ENCODE results near the gene KCTD20.
A peak's percentile ranks its signal among the peaks of the same experiment; 100 is the strongest.
"Not testable (repeated sequence)": the region's sequence is repeated elsewhere in the genome, so short reads cannot be mapped to it uniquely, and the experiment has no call there.

Gene KCTD20

GRCh38 chr6:36442671-36443470, at the start of gene KCTD20, which contains the start of gene PXT1:
Gene KCTD20 (plus strand): TSS chr6:36443000. CDS start chr6:36470098, 27,098 bp downstream.
Gene PXT1 (minus strand): TSS chr6:36442854. CDS start chr6:36426082, 16,772 bp downstream.
- DNase-seq (ENCODE audit: low spot score) = peak; percentile 68

- no peak for DNase-seq (ENCODE audit: low spot score)
These were observed 42.8 kb upstream of the KCTD20 start for GRCh38 chr6:36399970-36400369.

DNA sequence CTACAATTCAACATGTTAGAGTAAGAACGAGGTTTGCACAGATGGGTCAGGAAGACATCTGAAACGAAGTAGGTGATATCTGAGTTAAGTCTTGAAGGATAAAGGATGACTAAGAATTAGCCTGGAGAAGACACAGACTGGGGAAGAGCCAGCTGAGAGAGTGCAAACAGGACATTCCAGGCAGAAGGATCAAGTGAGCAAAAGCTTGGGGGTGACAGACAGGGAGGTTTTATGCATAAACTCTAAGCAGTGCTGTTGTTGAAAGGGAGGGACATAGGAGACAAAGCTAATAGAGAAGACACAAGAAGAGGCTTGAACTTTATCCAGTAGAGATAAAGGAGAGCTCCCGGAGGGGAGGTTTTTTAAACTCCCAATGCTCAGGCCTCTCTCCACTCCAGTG, 40.3 kb upstream of the KCTD20 start:
- DNase-seq (ENCODE audit: low spot score) = no peak

DNA sequence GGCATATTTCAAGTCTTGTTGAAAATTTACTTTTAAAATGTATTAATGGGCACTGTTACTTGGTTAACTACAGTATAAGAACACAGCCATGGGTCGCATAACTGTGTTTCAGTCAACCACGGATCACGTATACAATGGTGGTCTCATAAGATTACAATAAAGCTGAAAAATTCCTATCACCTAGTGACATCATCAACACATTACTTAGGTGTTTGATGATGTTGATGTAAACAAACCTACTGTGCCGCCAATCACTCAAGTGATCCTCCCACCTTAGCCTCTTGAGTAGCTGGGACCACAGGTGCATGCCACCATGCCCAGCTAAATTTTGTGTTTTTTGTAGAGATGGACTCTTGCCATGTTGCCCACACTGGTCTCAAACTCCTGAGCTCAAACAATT, 38.6 kb upstream of the KCTD20 start:
- DNase-seq (ENCODE audit: low spot score) = no peak

- DNase-seq (ENCODE audit: low spot score) = not testable (repeated sequence)
These were observed 33.1 kb upstream of the KCTD20 start for GRCh38 chr6:36409718-36410117.

DNA sequence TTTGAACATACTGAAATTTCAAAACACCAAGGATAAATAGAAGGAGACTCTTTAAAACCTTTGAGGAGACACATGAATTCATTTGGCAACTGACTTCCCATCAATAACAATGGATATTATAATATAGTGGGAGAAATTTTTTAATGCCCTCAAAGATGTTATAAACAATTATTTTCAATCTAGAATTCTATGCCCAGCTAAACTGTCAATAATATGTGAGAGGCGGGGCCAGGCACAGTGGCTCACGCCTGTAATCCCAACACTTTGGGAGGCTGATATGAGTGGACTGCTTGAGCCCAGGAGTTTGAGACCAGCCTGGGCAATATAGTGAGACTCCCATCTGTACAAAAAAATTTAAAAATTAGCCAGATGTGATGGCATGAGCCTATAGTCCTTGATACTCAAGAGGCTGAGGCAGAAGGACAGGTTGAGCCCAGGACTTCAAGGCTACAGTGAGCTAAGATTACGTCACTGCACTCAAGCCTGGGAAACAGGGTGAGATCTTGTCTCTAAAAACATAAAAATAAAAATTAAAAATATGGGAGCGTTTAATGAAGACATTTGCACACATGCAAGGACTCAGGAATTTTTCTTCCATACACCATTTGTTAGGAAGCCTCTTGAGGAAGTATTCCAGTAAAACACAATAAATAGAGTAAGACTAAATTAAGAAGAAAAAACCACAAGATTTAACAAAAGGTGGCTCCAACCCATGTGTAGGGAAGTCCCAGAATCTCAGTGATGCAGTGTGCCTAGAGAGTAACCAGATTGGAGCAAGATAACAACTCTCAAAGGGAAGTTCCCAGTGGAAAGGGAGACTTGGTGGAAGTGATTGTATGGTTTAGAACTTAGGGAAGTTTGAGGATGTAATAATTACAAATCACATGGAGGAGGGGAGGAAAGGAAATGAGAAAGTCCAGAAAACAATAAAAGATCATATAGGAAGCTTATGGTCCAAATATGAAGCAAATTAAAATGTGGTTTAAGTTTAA, 29.0 kb upstream of the KCTD20 start:
- DNase-seq (ENCODE audit: low spot score) = no peak

- no peak for DNase-seq (ENCODE audit: low spot score)
These were observed 28.3 kb upstream of the KCTD20 start for GRCh38 chr6:36414481-36414880.

- no peak for DNase-seq (ENCODE audit: low spot score)
These were observed 24.2 kb upstream of the KCTD20 start for GRCh38 chr6:36418558-36418957.

GRCh38 chr6:36419310-36419709, 23.5 kb upstream of the KCTD20 start:
- no peak for DNase-seq (ENCODE audit: low spot score)

GRCh38 chr6:36422714-36423100, 20.1 kb upstream of the KCTD20 start:
- DNase-seq (ENCODE audit: low spot score) = no peak

DNA sequence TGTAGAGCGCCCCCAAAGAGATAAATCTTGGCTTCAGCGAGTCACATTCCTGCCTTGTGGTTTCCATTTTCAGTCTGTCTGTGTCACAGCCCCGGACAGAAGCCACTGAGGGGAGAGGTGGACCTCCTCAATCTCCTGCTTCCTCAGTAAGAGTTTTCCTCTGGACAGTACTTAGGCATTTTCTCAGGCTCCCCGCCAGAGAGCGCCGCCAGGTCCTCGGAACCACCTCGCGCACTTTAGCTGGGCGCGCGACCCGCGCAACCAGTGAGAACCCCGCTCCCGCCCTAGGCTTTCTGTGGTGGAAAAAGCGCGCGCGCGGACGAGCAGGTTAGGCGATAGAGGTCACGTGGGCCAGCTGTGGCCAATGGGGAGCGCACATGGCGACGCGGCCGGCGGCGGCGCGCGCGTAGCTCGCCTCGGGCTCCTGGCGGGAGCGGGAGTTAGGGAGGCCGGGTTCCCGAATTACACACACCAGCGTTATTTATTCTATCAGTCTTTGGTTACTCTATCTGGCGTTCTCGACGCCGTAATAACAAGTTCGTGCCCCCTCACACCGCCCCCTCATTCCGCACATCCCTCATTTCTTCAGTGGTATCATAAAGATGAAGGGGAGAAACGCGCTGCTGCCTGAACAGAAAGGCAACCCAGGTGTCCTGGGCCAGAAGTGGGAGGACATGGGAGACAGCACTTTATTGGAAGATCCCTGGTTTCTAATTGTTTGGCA, 19.5 kb upstream of the KCTD20 start:
- DNase-seq (ENCODE audit: low spot score) = peak; percentile 87

- no peak for DNase-seq (ENCODE audit: low spot score)
These were observed 16.2 kb upstream of the KCTD20 start for GRCh38 chr6:36426622-36427021.

GRCh38 chr6:36428911-36429310, 13.9 kb upstream of the KCTD20 start:
- no peak for DNase-seq (ENCODE audit: low spot score)

DNA sequence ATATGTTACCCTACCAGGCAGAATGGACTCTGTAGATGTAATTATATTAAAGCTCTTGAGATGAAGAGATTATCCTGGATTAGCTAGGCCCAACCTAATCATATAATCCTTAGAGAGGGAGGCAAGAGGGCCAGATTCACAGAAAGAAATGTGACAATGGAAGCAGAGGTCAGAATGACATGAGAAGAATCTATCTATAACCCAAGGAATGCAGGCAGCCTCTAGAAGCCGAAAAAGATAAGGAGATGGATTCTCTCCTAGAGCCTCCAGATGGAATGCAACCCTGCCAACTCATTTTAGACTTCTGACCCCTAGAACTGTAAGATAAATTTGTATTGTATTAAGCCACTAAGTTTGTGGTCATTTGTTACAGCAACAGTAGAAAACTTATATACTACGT, 12.4 kb upstream of the KCTD20 start:
- no peak for DNase-seq (ENCODE audit: low spot score)

DNA sequence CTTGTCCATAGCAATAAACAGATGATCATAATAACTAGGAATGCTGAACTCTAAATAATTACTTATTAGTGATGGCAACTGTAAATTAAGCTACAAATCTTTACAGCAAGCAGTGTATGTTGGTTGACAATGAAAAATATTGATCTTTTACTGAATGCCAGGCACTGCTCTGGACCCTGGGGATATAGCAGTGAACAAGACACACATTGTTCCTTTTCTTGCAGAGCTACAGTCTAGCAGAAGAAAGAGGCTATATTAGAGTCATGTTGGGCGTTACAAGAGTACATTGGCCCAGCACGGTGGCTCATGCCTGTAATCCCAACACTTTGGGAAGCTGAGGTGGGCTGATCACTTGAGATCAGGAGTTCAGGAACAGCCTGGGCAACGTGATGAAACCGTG, 11.6 kb upstream of the KCTD20 start:
- no peak for DNase-seq (ENCODE audit: low spot score)

DNA sequence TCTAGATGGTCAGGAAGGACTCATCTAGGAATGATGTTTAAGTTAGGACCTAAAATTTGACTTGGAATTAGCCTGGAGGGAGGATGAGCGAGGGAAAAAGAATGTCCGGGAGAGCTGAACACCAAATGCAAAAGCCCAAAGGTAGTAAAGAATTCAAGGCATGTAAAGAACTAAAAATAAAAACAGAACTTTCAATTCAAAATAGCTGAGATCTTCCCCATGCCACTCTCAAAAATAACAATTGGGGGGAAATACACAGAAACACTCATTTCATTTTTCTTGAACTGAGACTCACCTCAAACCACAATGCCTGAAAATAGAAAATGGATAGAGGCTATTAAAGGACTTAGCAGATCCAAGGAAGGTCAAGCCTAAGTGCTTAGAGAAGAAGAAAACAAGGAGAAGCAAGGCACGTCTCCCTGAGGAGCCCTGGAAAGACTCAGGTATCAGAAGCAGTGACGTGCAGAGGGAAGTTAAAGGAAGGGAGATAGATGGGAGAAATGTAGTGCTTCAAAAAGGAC, 10.6 kb upstream of the KCTD20 start:
- no peak for DNase-seq (ENCODE audit: low spot score)

- DNase-seq (ENCODE audit: low spot score) = no peak
These were observed 6.3 kb upstream of the KCTD20 start for GRCh38 chr6:36436466-36436865.

DNA sequence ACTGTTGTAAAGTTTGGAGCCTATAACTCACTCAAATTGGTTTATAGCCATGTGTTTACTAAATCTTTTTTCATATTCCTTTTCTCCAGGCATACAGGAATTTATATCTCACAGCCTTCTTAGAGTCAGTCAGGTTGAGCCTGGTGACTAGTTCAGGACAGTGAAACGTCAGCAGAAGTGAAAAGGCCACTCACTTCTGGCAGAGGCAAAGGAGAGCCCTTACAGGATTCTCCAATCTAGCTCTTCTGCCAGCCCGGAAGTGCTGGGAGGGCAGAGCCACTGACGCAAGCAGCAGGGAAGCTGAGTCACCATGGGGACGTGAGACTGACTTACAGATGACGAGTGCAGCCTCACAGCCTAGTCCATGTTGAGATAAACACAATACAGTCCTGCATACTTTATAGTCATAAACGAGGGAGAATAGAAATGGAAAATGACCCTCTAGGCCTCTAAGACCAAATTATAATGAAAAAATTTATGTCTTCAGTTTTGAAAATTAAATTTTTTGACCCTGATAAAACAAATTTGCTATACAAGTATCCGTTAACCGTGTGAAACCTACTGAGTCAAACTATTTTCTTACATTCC, 1.4 kb upstream of the KCTD20 start:
- peak; percentile 79 for DNase-seq (ENCODE audit: low spot score)

DNA sequence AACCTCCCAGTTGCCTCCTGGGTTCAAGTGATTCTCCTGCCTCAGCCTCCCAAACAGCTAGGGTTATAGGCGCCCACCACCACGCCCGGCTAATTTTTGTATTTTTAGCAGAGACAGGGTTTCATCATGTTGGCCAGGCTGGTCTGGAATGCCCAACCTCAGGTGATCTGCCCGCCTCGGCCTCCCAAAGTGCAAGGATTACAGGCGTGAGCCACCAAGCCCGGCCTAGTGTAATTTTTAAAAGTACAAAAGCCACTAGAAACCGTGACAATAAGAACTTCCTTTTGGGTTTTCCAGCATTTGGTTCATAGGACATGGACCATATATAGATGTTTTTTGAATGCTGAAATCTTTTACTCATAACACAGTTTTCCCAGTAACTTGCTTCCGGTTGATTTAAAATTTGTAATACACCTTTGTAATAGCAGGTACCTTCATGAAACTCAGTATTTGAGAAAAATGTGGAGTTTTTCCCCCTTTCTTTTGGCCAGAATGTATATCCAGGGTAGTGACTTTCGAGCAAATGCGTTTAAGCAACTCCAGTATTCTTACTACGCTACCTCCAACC, 613 bp upstream of the KCTD20 start:
- DNase-seq (ENCODE audit: low spot score) = no peak

- DNase-seq (ENCODE audit: low spot score) = peak; percentile 55
These were observed 950 bp downstream of the KCTD20 start for GRCh38 chr6:36443471-36444428.

Data from HuH-7 (cell line).